GM23338 (cell line): ENCODE measurements around the gene ETV6. TPM values are rescaled to one million over a fixed set of nuclear protein-coding genes. Genes with fewer than 3 reads are reported as not detected.
A peak's percentile ranks its signal among the peaks of the same experiment; 100 is the strongest.

Experiments used
- ATAC-seq: fragments of 200-7000 bp; cut with Tn5 transposase; 3 replicates; pipeline ENCODE4 v1.9.1; 2020
- DNase-seq: peaks from one replicate; pipeline ENCODE4 v3.0.0-alpha.2; 2015; ENCODE audit warnings: low spot score
- H2AFZ ChIP-seq: fragments of 200-600 bp; sonication (generic); 2 replicates; pipeline ENCODE4 v1.8.0; 2016; ENCODE audit warnings: antibody characterized with exemption, mild to moderate bottlenecking, moderate library complexity
- H3F3A ChIP-seq: fragments of 200-600 bp; sonication (generic); replicated peaks from 2 replicates; pipeline ENCODE4 v1.8.0; 2017; ENCODE audit warnings: antibody characterized with exemption, mixed run types, low read depth
- H3K27ac ChIP-seq: fragments of 200-600 bp; sonication (generic); 2 replicates; pipeline ENCODE4 v1.6.1; 2016; ENCODE audit warnings: low read depth
- H3K27me3 ChIP-seq: fragments of 200-600 bp; sonication (generic); 2 replicates; pipeline ENCODE4 v1.8.0; 2016; ENCODE audit warnings: mild to moderate bottlenecking, mixed run types, moderate library complexity; ENCODE audit not compliant: insufficient read depth
- H3K36me3 ChIP-seq: fragments of 200-600 bp; sonication (generic); 2 replicates; pipeline ENCODE4 v1.8.0; 2016; ENCODE audit warnings: mild to moderate bottlenecking; ENCODE audit not compliant: insufficient read depth
- H3K4me1 ChIP-seq: fragments of 200-600 bp; sonication (generic); 2 replicates; pipeline ENCODE4 v1.8.0; 2016; ENCODE audit warnings: mild to moderate bottlenecking, moderate library complexity; ENCODE audit not compliant: insufficient read depth
- H3K4me2 ChIP-seq: fragments of 200-600 bp; sonication (generic); 2 replicates; pipeline ENCODE4 v1.7.1; 2017; ENCODE audit warnings: mixed run types
- H3K4me3 ChIP-seq: fragments of 200-600 bp; sonication (generic); 2 replicates; pipeline ENCODE4 v1.6.1; 2016; ENCODE audit warnings: mixed run types
- H3K79me2 ChIP-seq: fragments of 200-600 bp; sonication (generic); replicated peaks from 2 replicates; pipeline ENCODE4 v1.8.0; 2017; ENCODE audit warnings: mild to moderate bottlenecking; ENCODE audit not compliant: insufficient read depth
- H3K9me2 ChIP-seq: fragments of 200-600 bp; sonication (generic); 2 replicates; pipeline ENCODE4 v1.8.0; 2017; ENCODE audit not compliant: insufficient read depth
- H4K20me1 ChIP-seq: fragments of 200-600 bp; sonication (generic); replicated peaks from 2 replicates; pipeline ENCODE4 v1.8.0; 2017; ENCODE audit warnings: mild to moderate bottlenecking; ENCODE audit not compliant: insufficient read depth
- H3K27ac Mint-ChIP-seq: 2 replicates; pipeline ENCODE4 v1.8.0; 2020; ENCODE audit warnings: inconsistent platforms, mild to moderate bottlenecking, moderate library complexity, mixed read lengths
- H3K27me3 Mint-ChIP-seq: 3 replicates; pipeline ENCODE4 v1.8.0; 2022; ENCODE audit warnings: low read depth, mild to moderate bottlenecking, moderate library complexity, mixed read lengths, inconsistent platforms; ENCODE audit not compliant: insufficient read depth, poor library complexity
- H3K36me3 Mint-ChIP-seq: 3 replicates; pipeline ENCODE4 v1.8.0; 2021; ENCODE audit warnings: low read depth, mild to moderate bottlenecking, inconsistent platforms, moderate library complexity, mixed read lengths
- H3K4me1 Mint-ChIP-seq: 3 replicates; pipeline ENCODE4 v1.8.0; 2020; ENCODE audit warnings: mild to moderate bottlenecking, inconsistent platforms, mixed read lengths
- H3K4me3 Mint-ChIP-seq: 3 replicates; pipeline ENCODE4 v1.8.0; 2021; ENCODE audit warnings: moderate library complexity, mild to moderate bottlenecking, inconsistent platforms, mixed read lengths
- H3K9me3 Mint-ChIP-seq: 3 replicates; pipeline ENCODE4 v1.8.0; 2020; ENCODE audit warnings: moderate library complexity, mild to moderate bottlenecking, inconsistent platforms, mixed read lengths
- CREB1 ChIP-seq: fragments of 250-450 bp; sonication (Bioruptor Pico); IDR thresholded peaks from 2 replicates; pipeline ENCODE4 v1.5.0; 2020; ENCODE audit warnings: low read depth, mild to moderate bottlenecking, moderate library complexity
- CTCF ChIP-seq, 2 experiments: fragments of 200-600 bp in 1 of 2; sonication (generic) in 1 of 2; conservative IDR thresholded peaks; 2 replicates each; pipeline versions ENCODE4 v1.5.1 to v1.6.1; 2016 to 2017; ENCODE audit warnings: antibody characterized with exemption in 2 of 2, low read depth in 2 of 2, mild to moderate bottlenecking in 2 of 2, moderate library complexity in 1 of 2
- ETS1 ChIP-seq: IDR thresholded peaks from 2 replicates; pipeline ENCODE4 v1.6.1; 2016; ENCODE audit warnings: antibody characterized with exemption
- EZH2 ChIP-seq: fragments of 200-600 bp; sonication (generic); IDR thresholded peaks from one replicate; pipeline ENCODE4 v1.8.0; 2017; ENCODE audit warnings: antibody characterized with exemption, mild to moderate bottlenecking, low read depth; ENCODE audit not compliant: unreplicated experiment
- EZH2phosphoT487 ChIP-seq: fragments of 200-600 bp; sonication (generic); IDR thresholded peaks from one replicate; pipeline ENCODE4 v1.8.1; 2018; ENCODE audit warnings: antibody characterized with exemption; ENCODE audit not compliant: unreplicated experiment
- JUNB ChIP-seq: IDR thresholded peaks from one replicate; pipeline ENCODE4 v1.6.1; 2016; ENCODE audit warnings: antibody characterized with exemption; ENCODE audit not compliant: unreplicated experiment
- NANOG ChIP-seq: IDR thresholded peaks from 2 replicates; pipeline ENCODE4 v1.6.1; 2016; ENCODE audit warnings: antibody characterized with exemption, borderline replicate concordance
- REST ChIP-seq: IDR thresholded peaks from one replicate; pipeline ENCODE4 v1.6.1; 2018; ENCODE audit warnings: antibody characterized with exemption; ENCODE audit not compliant: unreplicated experiment
- STAT1 ChIP-seq: IDR thresholded peaks from one replicate; pipeline ENCODE4 v1.6.1; 2016; ENCODE audit warnings: antibody characterized with exemption; ENCODE audit not compliant: unreplicated experiment
- polyA plus RNA-seq: library from polyadenylated mRNA; unstranded; fragments of >200 nt; fragmentation: Nextera tagmentation; extraction: Ambion mirVana; gene quantifications from 2 replicates; pipeline ENCODE4 v1.2.1, GENCODE V29; 2016
- total RNA-seq: library from RNA; depleted of rRNA; stranded (reverse); fragments of >200 nt; shearing (Covaris generic); gene quantifications from 2 replicates; pipeline ENCODE4 v1.2.3, GENCODE V29; 2014

Gene ETV6
- total and polyA plus RNA-seq, 2 experiments from 2014 or later: 7.5 to 15.1 TPM

GRCh38 chr12:11696084-11696483 is 46.6 kb downstream of the ETV6 start (continued):
- no peak for TF ChIP-seq CREB1 (CRISPR knock-in tag)
- no peak for TF ChIP-seq NANOG
- TF ChIP-seq EZH2: no peak

DNA sequence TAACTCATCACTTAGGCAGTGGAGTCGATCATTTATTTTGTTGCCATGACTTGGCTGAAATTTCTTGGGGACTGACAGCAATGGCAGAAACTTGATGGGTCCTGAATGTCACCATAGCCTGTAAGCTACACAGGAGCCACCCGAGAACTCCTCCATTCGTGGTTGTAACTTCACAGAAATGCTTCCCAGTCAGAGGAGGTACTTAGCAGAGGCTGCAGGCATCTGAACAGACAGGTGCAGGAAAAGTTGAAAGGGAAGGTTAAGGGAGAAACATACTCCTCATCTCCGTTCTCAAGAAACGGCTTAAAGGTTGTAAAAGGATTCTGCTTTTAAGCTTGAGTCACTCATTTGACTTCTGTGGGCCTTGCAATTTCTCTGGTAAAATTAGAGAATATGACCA is 47.7 kb downstream of the ETV6 start:
- H3K9me3 Mint-ChIP-seq: no peaks in the 10 kb centered on the region
- H3K4me3 Mint-ChIP-seq: no peak overlapping the region
- H4K20me1 ChIP-seq: peaks cover 5% of the 10 kb centered on the region; the same call in 1 of the 2 replicates
- H3K27ac Mint-ChIP-seq: no peak overlapping the region
- H3K4me2 ChIP-seq: no peak overlapping the region
- H3K36me3 ChIP-seq: no peaks in the 10 kb centered on the region
- no peaks in the 10 kb centered on the region for H3K27me3 ChIP-seq
- H3K27me3 Mint-ChIP-seq: peaks cover 3% of the 10 kb centered on the region
- peak overlapping the region; percentile 21; the same call in 1 of the 2 replicates for H3K27ac ChIP-seq
- H3F3A ChIP-seq: no peaks in the 10 kb centered on the region
- peaks cover 20% of the 10 kb centered on the region for H3K4me1 ChIP-seq
- peaks cover 24% of the 10 kb centered on the region for H3K4me1 Mint-ChIP-seq
- H3K4me3 ChIP-seq: no peak overlapping the region
- ATAC-seq: no peak
- H3K36me3 Mint-ChIP-seq: no peaks in the 10 kb centered on the region
- TF ChIP-seq EZH2phosphoT487: no peak
- TF ChIP-seq REST: no peak
- TF ChIP-seq JUNB: no peak
- no peak for TF ChIP-seq NANOG
- no peak for TF ChIP-seq ETS1
- no peak for DNase-seq
- H3K9me2 ChIP-seq: peaks cover 4% of the 10 kb centered on the region; the same call in 1 of the 2 replicates
- H3K79me2 ChIP-seq: peaks cover 25% of the 10 kb centered on the region; the same call in 1 of the 2 replicates
- no peak overlapping the region for H2AFZ ChIP-seq

DNA sequence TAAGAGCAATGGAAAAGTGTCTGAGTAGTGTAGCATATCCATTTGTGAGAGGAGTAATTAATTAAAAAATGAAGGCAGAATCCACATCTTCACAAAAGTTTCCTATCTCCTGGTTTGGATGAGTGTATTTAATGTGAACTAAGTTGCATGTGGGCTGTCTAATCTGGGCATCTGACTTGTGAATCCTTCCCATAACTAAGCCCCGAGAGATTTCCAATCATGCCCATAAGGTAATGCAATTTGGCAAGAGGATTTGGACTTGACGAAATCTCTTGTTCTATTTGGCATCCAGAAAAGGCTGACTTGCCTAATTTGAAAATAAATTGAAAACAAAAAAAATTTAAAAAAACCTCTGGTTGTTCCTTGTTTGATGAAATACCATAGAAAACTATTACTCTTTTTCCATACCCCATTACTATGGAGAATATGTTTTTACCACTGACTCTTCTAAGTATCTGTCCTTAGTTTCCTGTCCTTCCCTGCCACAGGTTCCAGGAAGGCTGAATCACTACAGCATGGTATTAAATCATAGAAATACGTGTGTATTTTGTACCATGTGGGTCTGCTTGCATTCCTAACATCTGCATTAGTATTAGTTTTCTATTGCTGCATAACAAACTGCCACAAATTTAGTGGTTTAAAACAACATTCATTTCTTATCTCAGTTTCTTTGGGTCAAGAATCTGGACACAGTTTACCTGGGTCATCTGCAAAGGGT is 48.4 kb downstream of the ETV6 start:
- Mint-ChIP-seq H3K9me3 (no peaks in the 10 kb centered on the region), H3K27me3 (peaks cover 3% of the 10 kb centered on the region), H3K4me3 (no peak overlapping the region), H3K36me3 (no peaks in the 10 kb centered on the region), H3K27ac (no peak overlapping the region), H3K4me1 (peaks cover 24% of the 10 kb centered on the region)
- no peak overlapping the region for H3K4me2 ChIP-seq
- H4K20me1 ChIP-seq: peaks cover 5% of the 10 kb centered on the region; the same call in 1 of the 2 replicates
- no peak overlapping the region for H3K4me3 ChIP-seq
- peaks cover 20% of the 10 kb centered on the region for H3K4me1 ChIP-seq
- no peaks in the 10 kb centered on the region for H3K36me3 ChIP-seq
- peaks cover 4% of the 10 kb centered on the region; the same call in 1 of the 2 replicates for H3K9me2 ChIP-seq
- no peak for DNase-seq
- ATAC-seq: no peak
- H3K27ac ChIP-seq: no peak overlapping the region; the same call in 1 of the 2 replicates
- H3K79me2 ChIP-seq: peaks cover 28% of the 10 kb centered on the region; the same call in 1 of the 2 replicates
- H2AFZ ChIP-seq: no peak overlapping the region
- no peaks in the 10 kb centered on the region for H3F3A ChIP-seq
- no peaks in the 10 kb centered on the region for H3K27me3 ChIP-seq
- TF ChIP-seq EZH2 (no peak), JUNB (no peak), EZH2phosphoT487 (no peak), CTCF (conservative IDR thresholded peaks at IDR 0.05; ENCODE audit: low read depth in 2 of 2) (no peak), STAT1 (no peak), CREB1 (CRISPR knock-in tag) (no peak), REST (no peak)
